Measurements from ENCODE around the gene TMEM39B. TPM values are rescaled to one million over a fixed set of nuclear protein-coding genes. Genes with fewer than 3 reads are reported as not detected.
"Not testable (repeated sequence)": the region's sequence is repeated elsewhere in the genome, so short reads cannot be mapped to it uniquely, and the experiment has no call there.

The TMEM39B gene
- total RNA-seq = 9.5 and 10.3 TPM in 2 replicates

GRCh38 chr1:32072622-32073298 lies at the start of gene TMEM39B:
TSS of gene TMEM39B (plus strand) at chr1:32072939. CDS start at chr1:32073048, 109 bp downstream.
- no peak for DNase-seq (ENCODE audit: extremely low read depth, low read depth, low spot score)

DNA sequence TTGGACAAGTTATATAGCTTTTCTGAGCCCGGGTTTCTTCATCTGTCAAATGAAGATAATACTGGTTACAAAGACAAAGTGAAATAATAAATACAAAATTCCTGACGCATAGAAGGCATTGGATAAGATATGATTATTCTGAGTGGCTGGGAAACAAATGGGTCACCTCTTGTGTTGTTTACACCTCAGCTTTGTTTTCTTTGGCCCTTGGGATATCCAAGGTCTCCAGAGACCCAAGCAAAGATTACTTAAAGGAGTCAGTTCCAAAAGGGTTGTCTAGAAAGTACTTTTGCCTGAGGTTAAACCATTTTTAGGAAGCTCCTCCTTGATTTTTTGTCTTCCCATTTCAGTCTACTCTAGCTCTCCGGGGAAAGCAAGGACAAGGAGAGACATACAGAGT lies 49.4 kb upstream of the TMEM39B start:
- no peak for DNase-seq (ENCODE audit: extremely low read depth, low read depth, low spot score)

DNA sequence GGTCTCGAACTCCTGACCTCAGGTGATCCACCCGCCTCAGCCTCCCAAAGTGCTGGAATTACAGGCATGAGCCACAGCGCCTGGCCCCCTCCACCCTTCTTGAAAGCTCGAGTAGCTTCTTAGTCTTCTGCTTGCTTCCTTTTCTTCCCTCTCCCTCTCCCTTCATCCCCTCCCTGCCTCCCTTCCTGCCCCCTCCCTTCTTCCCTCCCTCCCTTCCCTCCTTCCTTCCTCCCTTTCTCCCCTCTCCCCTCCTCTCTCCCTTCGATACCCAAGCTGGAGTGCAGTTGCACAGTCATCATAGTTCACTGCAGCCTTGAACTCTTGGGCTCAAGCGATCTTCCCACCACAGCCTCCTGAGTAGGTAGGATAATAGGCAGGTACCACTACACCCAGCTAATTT lies 47.2 kb upstream of the TMEM39B start:
- no peak for DNase-seq (ENCODE audit: extremely low read depth, low read depth, low spot score)

DNA sequence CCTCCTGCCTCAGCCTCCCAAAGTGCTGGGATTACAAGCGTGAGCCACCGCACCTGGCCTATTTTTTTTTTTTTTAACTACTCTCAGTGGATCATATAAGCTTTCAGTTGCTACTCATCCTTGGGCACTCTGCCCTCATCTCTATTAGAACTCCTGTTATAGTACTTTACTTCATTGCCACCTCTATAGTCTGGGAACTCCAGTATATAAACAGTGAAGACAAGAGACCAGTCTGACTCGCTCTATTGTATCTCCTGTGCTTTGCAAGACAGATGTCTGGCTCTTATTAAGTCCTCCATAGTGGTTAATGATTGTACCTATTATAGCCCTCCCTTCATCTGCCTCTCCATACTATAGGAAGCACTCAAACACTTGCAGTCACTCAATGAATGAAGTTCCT lies 44.0 kb upstream of the TMEM39B start:
- no peak for DNase-seq (ENCODE audit: extremely low read depth, low read depth, low spot score)

GRCh38 chr1:32031578-32032274 lies 41.0 kb upstream of the TMEM39B start:
- DNase-seq (ENCODE audit: extremely low read depth, low read depth, low spot score) = no peak

DNA sequence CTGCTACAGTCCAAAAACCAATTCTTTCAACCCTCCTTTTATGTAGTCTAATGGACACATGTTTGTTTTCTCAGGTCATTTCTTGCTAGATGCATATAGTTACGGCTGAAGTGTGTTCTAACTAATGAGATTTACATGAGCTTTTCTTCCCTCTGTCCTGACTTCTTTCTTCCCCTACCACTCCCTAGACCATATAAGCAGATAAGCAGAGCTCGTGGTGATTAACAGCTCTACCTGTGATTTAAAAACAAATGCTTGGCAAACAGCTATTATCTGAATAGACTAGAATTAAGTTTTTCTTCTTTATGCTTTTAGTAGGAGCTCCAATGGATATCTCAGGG lies 40.5 kb upstream of the TMEM39B start:
- DNase-seq (ENCODE audit: extremely low read depth, low read depth, low spot score) = no peak

DNA sequence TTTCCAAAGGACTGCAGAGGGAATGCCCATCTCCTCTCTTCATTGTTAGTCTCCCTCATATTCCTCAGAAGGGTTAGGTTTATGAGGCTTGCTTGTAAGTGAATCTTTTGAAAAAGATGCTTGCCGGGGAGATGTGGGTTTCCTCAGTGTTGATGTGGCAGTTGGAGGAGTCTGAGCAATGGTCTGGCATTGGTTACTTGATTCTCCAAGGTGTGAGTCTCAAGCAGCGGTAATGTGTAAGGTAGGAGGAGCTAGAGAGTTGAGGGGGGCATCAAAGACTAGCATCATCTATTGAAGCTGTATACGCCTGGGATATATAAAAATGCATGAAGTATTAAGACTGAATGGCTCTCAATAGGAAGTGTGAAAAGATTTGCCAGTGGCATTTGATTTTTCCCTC lies 37.6 kb upstream of the TMEM39B start:
- no peak for DNase-seq (ENCODE audit: extremely low read depth, low read depth, low spot score)

- no peak for DNase-seq (ENCODE audit: extremely low read depth, low read depth, low spot score)
These were observed 32.0 kb upstream of the TMEM39B start for GRCh38 chr1:32040711-32041110.

- no peak for DNase-seq (ENCODE audit: extremely low read depth, low read depth, low spot score)
These were observed 30.4 kb upstream of the TMEM39B start for GRCh38 chr1:32042330-32042729.

DNA sequence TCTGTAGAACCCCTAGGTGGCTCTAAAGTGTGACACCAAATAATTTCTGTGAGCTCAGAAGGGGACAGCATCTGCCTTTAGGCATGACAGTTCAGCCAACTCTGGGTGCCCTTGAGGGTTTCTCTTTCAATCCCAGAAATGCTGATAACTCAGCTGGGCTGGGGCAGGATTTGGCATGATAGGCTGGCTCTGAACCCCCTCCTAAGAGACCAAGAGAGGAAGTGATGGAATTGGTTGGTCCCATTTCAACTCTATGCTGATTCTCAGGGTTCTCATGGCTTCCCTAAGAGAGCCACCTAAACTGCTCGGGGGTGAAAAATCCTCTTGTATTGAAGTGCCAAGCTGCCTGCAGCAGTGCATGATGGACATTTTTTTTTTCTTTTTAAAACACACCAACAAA lies 28.5 kb upstream of the TMEM39B start:
- no peak for DNase-seq (ENCODE audit: extremely low read depth, low read depth, low spot score)

GRCh38 chr1:32045772-32046171 lies 27.0 kb upstream of the TMEM39B start:
- no peak for DNase-seq (ENCODE audit: extremely low read depth, low read depth, low spot score)

- no peak for DNase-seq (ENCODE audit: extremely low read depth, low read depth, low spot score)
These were observed 25.0 kb upstream of the TMEM39B start for GRCh38 chr1:32047701-32048100.

DNA sequence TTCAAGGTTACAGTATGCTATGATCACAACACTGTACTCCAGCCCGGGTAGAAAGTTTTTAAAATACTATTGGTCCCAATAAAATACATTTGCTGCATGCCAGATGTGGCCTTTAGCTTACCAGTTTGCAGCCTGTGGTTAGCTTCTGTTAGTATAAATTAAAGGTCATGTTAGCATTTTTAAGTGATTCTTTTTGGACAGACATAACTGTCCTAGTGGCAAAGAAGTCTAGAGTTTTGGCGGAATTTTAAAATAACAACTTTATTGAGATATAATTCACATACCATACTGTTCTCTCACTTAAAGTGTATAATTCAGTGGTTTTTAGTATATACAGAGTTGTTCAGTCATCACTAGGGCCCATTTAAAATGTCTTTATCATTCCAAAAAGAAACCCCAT lies 24.3 kb upstream of the TMEM39B start:
- DNase-seq (ENCODE audit: extremely low read depth, low read depth, low spot score) = no peak

GRCh38 chr1:32051706-32052105 lies 21.0 kb upstream of the TMEM39B start:
- DNase-seq (ENCODE audit: extremely low read depth, low read depth, low spot score) = no peak

DNA sequence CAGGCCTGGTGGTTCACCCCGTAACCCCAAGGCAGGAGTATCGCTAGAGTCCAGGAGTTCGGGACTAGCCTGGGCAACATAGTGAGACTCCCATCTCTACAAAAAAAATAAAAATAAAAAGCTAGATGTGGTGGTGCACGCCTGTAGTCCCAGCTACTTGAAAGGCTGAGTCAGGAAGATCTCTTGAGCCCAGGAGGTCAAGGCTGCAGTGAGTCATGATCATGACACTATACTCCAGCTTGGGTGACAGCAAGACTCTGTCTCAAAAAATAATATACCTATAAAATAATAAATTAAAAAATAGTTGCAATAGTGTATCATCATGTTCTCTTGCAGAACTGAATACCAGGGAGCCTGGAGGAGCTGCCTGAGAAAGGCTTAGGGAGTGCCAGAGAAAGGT lies 19.9 kb upstream of the TMEM39B start:
- DNase-seq (ENCODE audit: extremely low read depth, low read depth, low spot score) = no peak

- no peak for DNase-seq (ENCODE audit: extremely low read depth, low read depth, low spot score)
These were observed 17.3 kb upstream of the TMEM39B start for GRCh38 chr1:32055416-32055815.

GRCh38 chr1:32056598-32056997 lies 16.1 kb upstream of the TMEM39B start:
- no peak for DNase-seq (ENCODE audit: extremely low read depth, low read depth, low spot score)

DNA sequence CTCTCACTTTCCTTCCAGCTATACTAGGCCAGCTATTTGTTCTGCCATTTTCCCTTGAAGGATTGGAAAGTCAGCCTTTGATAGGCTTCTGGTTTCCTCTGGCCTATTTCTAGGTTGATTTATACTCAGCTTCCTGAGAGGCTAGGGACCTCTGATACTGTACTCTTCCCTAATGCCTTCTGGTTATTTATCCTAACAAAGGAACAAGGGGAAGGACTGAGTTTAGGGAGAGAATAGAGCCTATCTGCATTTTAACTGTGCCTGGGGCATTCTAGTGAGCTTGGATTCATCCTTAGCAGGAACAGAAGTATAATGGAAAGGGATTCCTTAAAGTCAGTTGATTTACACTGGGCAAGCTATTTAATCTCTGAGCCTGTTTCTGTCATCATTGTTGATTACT lies 11.8 kb upstream of the TMEM39B start:
- DNase-seq (ENCODE audit: extremely low read depth, low read depth, low spot score) = no peak

- no peak for DNase-seq (ENCODE audit: extremely low read depth, low read depth, low spot score)
These were observed 9.9 kb upstream of the TMEM39B start for GRCh38 chr1:32062867-32063230.

DNA sequence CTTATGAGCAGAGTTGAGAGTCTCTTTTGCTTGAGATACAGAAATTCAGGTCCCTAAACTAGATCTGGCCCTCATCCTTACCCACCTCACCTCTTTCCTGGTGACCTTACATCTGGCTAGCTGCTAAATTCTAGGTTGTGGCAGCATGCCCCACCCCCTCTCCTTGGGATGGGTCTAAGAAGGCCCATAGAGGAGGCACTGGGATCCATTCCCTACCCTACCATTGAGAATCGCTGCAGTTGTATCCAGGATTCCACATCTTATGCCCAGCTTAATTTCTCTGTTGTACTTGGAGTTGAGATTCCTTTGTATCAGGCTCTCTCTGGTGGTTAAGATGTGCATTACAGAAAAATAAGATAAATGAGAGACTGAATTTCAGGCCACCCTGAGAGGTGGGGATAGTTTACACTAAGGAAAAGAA lies 9.5 kb upstream of the TMEM39B start:
- no peak for DNase-seq (ENCODE audit: extremely low read depth, low read depth, low spot score)

GRCh38 chr1:32065613-32066488 lies 6.9 kb upstream of the TMEM39B start:
- DNase-seq (ENCODE audit: extremely low read depth, low read depth, low spot score) = not testable (repeated sequence)

DNA sequence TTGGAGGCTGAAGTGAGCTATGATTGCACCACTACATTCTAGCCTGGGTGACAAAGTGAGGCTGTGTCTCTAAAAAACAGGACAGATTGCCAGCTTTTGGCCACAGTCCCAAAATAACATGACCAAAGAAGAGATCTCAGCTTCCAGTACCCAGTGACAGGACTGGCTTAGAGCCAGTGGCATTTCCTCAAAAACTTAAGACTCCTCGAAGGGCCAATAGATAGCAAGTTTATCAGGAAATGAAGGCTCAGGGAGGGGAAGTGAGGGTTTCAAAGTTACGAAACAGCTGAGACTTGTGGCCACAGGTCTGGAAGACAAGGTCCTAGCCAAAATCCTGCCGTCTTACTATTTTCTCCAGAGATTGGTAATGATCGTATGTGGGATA lies 6.3 kb upstream of the TMEM39B start:
- DNase-seq (ENCODE audit: extremely low read depth, low read depth, low spot score) = peak; percentile 97
